Muscle layer of colon (tissue), 2 donors: Measurements from ENCODE around the gene SMIM38.

Experiments used
- H3K27ac ChIP-seq: one replicate; pipeline ENCODE4 v1.7.0; 2013; ENCODE audit warnings: low read depth, mild to moderate bottlenecking, low read length, moderate library complexity
- H3K27me3 ChIP-seq, 2 donors: one replicate each; pipeline ENCODE4 v1.7.0; 2013; ENCODE audit warnings: low read length in 2 of 2, mild to moderate bottlenecking in 2 of 2; ENCODE audit not compliant: insufficient read depth in 2 of 2, control insufficient read depth in 1 of 2
- H3K36me3 ChIP-seq: one replicate; pipeline ENCODE4 v1.7.0; 2013; ENCODE audit warnings: mild to moderate bottlenecking, low read length; ENCODE audit not compliant: insufficient read depth
- H3K4me1 ChIP-seq: one replicate; pipeline ENCODE4 v1.7.0; 2013; ENCODE audit warnings: mild to moderate bottlenecking, low read length; ENCODE audit not compliant: insufficient read depth
- H3K4me3 ChIP-seq, 2 donors: one replicate each; pipeline ENCODE4 v1.7.0; 2013; ENCODE audit warnings: low read length in 2 of 2, low read depth in 1 of 2, mild to moderate bottlenecking in 1 of 2, moderate library complexity in 1 of 2
- H3K9ac ChIP-seq: one replicate; pipeline ENCODE4 v1.7.0; 2013; ENCODE audit warnings: low read length
- H3K9me3 ChIP-seq: one replicate; pipeline ENCODE4 v1.7.0; 2013; ENCODE audit warnings: mild to moderate bottlenecking, low read length
- donor health status: abdominal sarcoma.
- donor health status: Adenocarcinoma of cecum.

SMIM38 gene

GRCh38 chr11:69123593-69124545 is 31.9 kb upstream of the SMIM38 start:
- no peaks in the 10 kb centered on the region for H3K9me3 ChIP-seq
- no peaks in the 10 kb centered on the region for H3K36me3 ChIP-seq
- peaks cover 21% of the 10 kb centered on the region for H3K4me1 ChIP-seq
- H3K27ac ChIP-seq = no peak overlapping the region
- H3K4me3 ChIP-seq = no peak overlapping the region
- no peak overlapping the region for H3K9ac ChIP-seq
- no peaks in the 10 kb centered on the region for H3K27me3 ChIP-seq

- Histone ChIP-seq H3K27me3 (no peaks in the 10 kb centered on the region), H3K4me1 (peaks cover 21% of the 10 kb centered on the region), H3K9ac (no peak overlapping the region), H3K36me3 (no peaks in the 10 kb centered on the region), H3K27ac (no peak overlapping the region), H3K4me3 (no peak overlapping the region), H3K9me3 (no peaks in the 10 kb centered on the region)
Observed at GRCh38 chr11:69125861-69126260, 29.9 kb upstream of the SMIM38 start.

- H3K27me3 ChIP-seq = no peaks in the 10 kb centered on the region
- H3K4me1 ChIP-seq = peaks cover 21% of the 10 kb centered on the region
- H3K36me3 ChIP-seq = no peaks in the 10 kb centered on the region
- H3K4me3 ChIP-seq = no peak overlapping the region
- no peak overlapping the region for H3K9ac ChIP-seq
- no peak overlapping the region for H3K27ac ChIP-seq
- H3K9me3 ChIP-seq = no peaks in the 10 kb centered on the region
Observed at GRCh38 chr11:69126286-69126685, 29.4 kb upstream of the SMIM38 start.

GRCh38 chr11:69127081-69127850 is 28.5 kb upstream of the SMIM38 start:
- no peak overlapping the region for H3K4me3 ChIP-seq
- no peak overlapping the region for H3K27ac ChIP-seq
- no peaks in the 10 kb centered on the region for H3K9me3 ChIP-seq
- peaks cover 21% of the 10 kb centered on the region for H3K4me1 ChIP-seq
- no peaks in the 10 kb centered on the region for H3K36me3 ChIP-seq
- no peaks in the 10 kb centered on the region for H3K27me3 ChIP-seq
- no peak overlapping the region for H3K9ac ChIP-seq

GRCh38 chr11:69127884-69128283 is 27.9 kb upstream of the SMIM38 start:
- H3K36me3 ChIP-seq = no peaks in the 10 kb centered on the region
- no peak overlapping the region for H3K4me3 ChIP-seq
- H3K27ac ChIP-seq = no peak overlapping the region
- H3K27me3 ChIP-seq = no peaks in the 10 kb centered on the region
- H3K4me1 ChIP-seq = peaks cover 16% of the 10 kb centered on the region
- no peak overlapping the region for H3K9ac ChIP-seq
- H3K9me3 ChIP-seq = no peaks in the 10 kb centered on the region

- no peaks in the 10 kb centered on the region for H3K36me3 ChIP-seq
- no peak overlapping the region for H3K27ac ChIP-seq
- peaks cover 9% of the 10 kb centered on the region for H3K4me1 ChIP-seq
- no peaks in the 10 kb centered on the region for H3K27me3 ChIP-seq
- no peaks in the 10 kb centered on the region for H3K9me3 ChIP-seq
- H3K4me3 ChIP-seq = no peak overlapping the region
- no peak overlapping the region for H3K9ac ChIP-seq
Observed at GRCh38 chr11:69129053-69129452, 26.7 kb upstream of the SMIM38 start.

- H3K36me3 ChIP-seq = no peaks in the 10 kb centered on the region
- no peaks in the 10 kb centered on the region for H3K9me3 ChIP-seq
- H3K9ac ChIP-seq = no peak overlapping the region
- peaks cover 9% of the 10 kb centered on the region for H3K4me1 ChIP-seq
- no peak overlapping the region for H3K4me3 ChIP-seq
- H3K27me3 ChIP-seq = no peaks in the 10 kb centered on the region
- H3K27ac ChIP-seq = no peak overlapping the region
Observed at GRCh38 chr11:69129647-69130046, 26.1 kb upstream of the SMIM38 start.

GRCh38 chr11:69130654-69131053 is 25.1 kb upstream of the SMIM38 start:
- Histone ChIP-seq H3K27ac (no peak overlapping the region), H3K4me3 (no peak overlapping the region), H3K9ac (no peak overlapping the region), H3K4me1 (peaks cover 9% of the 10 kb centered on the region), H3K36me3 (no peaks in the 10 kb centered on the region), H3K27me3 (no peaks in the 10 kb centered on the region), H3K9me3 (no peaks in the 10 kb centered on the region)

- no peak overlapping the region for H3K9ac ChIP-seq
- H3K27ac ChIP-seq = no peak overlapping the region
- H3K27me3 ChIP-seq = no peaks in the 10 kb centered on the region
Observed at GRCh38 chr11:69131121-69131566, 24.6 kb upstream of the SMIM38 start.

GRCh38 chr11:69131644-69132300 is 24.0 kb upstream of the SMIM38 start:
- no peak overlapping the region for H3K27ac ChIP-seq
- no peaks in the 10 kb centered on the region for H3K9me3 ChIP-seq
- no peaks in the 10 kb centered on the region for H3K27me3 ChIP-seq
- no peaks in the 10 kb centered on the region for H3K36me3 ChIP-seq
- no peak overlapping the region for H3K9ac ChIP-seq
- H3K4me1 ChIP-seq = peaks cover 1% of the 10 kb centered on the region
- H3K4me3 ChIP-seq = no peak overlapping the region

More at GRCh38 chr11:69131121-69131566, 24.6 kb upstream of the SMIM38 start:
- H3K9me3 ChIP-seq = no peaks in the 10 kb centered on the region
- no peaks in the 10 kb centered on the region for H3K36me3 ChIP-seq
- peaks cover 8% of the 10 kb centered on the region for H3K4me1 ChIP-seq
- H3K4me3 ChIP-seq = no peak overlapping the region

GRCh38 chr11:69132301-69132670 is 23.4 kb upstream of the SMIM38 start:
- Histone ChIP-seq H3K9ac (no peak overlapping the region), H3K27me3 (no peaks in the 10 kb centered on the region), H3K4me1 (no peaks in the 10 kb centered on the region), H3K27ac (no peak overlapping the region), H3K9me3 (no peaks in the 10 kb centered on the region), H3K4me3 (no peak overlapping the region), H3K36me3 (no peaks in the 10 kb centered on the region)
